IMR-90 (cell line): Measurements from ENCODE around the gene PSMG4.

Source experiments
- CTCF ChIP-seq: conservative IDR thresholded peaks from 2 replicates; pipeline ENCODE4 v1.5.1; 2012; ENCODE audit warnings: mild to moderate bottlenecking, low read depth, low read length, improper control_type of control experiment
- MAFK ChIP-seq: IDR thresholded peaks from 2 replicates; pipeline ENCODE4 v1.6.1; 2012; ENCODE audit warnings: low read depth, low read length, improper control_type of control experiment
- POLR2A ChIP-seq: IDR thresholded peaks from 2 replicates; pipeline ENCODE4 v1.6.1; 2012; ENCODE audit warnings: mild to moderate bottlenecking, low read depth, low read length
- RAD21 ChIP-seq: IDR thresholded peaks from 2 replicates; pipeline ENCODE4 v1.6.1; 2012; ENCODE audit warnings: low read length, improper control_type of control experiment
- SMC3 ChIP-seq: fragments of 150-350 bp; IDR thresholded peaks from 2 replicates; pipeline ENCODE4 v1.6.1; 2016; ENCODE audit warnings: low read depth, mild to moderate bottlenecking, antibody characterized with exemption, low read length, moderate library complexity

- TF ChIP-seq POLR2A (no peak), CTCF (no peak), RAD21 (no peak), SMC3 (no peak), MAFK (no peak)
Observed at GRCh38 chr6:3315841-3316240, 57.1 kb downstream of the PSMG4 start.
